Stimulated activated CD8-positive, alpha-beta memory T cell treated with anti-CD3 and anti-CD28 coated beads, Interleukin-15, amount 100 ng/mL, for 48 hours (primary cell): ENCODE data around the gene SPHK2.

Source experiments
- DNase-seq, 2 donors: peaks; one replicate each; pipeline ENCODE4 v3.0.0-alpha.2; 2020; ENCODE audit warnings: low read depth in 2 of 2

SPHK2 gene

DNA sequence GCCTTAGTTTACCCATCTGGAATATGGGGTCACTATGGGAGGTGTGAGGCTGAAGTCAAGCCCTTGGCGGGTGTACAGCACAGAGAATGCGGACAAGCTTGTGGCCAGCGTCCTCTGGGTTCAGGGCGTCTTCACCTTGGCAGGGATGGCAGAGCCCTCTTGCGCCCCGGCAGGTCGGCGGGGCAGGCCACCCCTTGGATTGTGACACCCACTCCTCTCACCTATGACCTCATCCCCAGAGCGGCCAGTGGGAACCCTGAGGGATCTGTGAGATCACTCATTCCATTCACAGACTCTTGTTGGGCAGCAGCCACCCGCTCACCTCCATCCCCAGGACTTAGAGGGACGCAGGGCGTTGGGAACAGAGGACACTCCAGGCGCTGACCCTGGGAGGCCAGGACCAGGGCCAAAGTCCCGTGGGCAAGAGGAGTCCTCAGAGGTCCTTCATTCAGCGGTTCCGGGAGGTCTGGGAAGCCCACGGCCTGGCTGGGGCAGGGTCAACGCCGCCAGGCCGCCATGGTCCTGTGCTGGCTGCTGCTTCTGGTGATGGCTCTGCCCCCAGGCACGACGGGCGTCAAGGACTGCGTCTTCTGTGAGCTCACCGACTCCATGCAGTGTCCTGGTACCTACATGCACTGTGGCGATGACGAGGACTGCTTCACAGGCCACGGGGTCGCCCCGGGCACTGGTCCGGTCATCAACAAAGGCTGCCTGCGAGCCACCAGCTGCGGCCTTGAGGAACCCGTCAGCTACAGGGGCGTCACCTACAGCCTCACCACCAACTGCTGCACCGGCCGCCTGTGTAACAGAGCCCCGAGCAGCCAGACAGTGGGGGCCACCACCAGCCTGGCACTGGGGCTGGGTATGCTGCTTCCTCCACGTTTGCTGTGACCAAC, 12.6 kb upstream of the SPHK2 start, which contains the start of gene SPACA4:
TSS of gene SPACA4 (plus strand) at position 280 of the 896 bp plus-strand sequence. CDS start at position 517, 237 bp downstream.
- DNase-seq, result no peak

DNA sequence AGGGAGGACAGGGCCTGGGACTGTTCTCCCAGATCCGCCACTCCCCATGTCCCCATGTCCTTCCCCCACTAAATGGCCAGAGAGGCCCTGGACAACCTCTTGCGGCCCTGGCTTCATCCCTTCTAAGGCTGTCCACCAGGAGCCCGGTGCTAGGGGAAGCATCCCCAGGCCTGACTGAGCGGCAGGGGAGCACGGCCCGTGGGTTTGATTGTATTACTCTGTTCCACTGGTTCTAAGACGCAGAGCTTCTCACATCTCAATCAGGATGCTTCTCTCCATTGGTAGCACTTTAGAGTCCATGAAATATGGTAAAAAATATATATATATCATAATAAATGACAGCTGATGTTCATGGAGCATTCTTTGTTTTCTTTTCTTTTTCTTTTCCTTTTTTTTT, 11.9 kb upstream of the SPHK2 start:
- no peak for DNase-seq

DNA sequence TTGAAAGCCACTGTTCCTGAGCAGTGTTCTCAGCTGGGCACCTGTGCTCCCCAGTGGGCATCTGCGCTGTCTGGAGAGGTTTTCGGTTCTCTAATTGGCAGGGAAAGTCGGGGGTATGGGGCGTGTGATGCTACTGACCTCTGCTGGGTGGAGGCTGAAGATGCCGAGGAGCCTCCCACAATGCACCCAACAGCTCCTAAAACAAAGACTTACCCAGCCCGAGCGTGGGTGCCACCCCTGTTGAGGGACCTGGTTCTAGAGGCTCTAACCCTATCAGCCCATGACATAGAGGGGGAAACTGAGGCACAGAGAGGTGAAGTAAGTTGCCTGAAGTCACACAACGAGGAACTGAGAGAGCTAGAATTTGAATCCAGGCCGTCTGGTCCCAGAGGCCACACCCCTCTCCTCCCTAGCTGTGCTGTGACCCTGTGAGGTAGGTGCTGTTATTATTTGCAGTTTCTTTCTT, 10.5 kb upstream of the SPHK2 start:
- no peak for DNase-seq

DNA sequence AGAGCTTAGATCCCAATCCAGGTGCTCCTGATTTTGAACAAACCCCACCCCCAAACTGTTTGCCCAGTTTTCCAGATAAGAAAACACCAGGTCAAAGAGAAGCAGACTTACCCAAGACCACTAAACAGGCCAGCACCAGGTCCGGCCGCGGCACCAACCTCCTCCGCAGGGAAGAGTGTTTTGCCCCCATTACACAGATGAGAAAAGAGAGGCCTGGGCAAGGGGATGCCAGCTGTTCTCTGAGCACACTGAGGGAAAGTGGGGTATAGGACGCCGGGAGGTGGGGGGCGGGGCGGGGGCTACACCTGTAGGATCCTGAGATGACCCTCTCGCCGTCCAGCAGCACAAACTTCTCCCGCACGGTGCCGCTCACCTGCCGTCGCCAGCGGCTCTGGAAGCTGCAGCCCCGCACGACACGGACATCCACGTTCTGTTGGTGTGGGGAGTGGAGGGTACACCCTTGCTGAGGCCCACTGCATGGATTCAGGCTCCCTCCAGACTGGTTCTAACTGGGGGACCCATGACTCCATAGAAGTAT, 9.7 kb upstream of the SPHK2 start:
- no peak for DNase-seq

DNA sequence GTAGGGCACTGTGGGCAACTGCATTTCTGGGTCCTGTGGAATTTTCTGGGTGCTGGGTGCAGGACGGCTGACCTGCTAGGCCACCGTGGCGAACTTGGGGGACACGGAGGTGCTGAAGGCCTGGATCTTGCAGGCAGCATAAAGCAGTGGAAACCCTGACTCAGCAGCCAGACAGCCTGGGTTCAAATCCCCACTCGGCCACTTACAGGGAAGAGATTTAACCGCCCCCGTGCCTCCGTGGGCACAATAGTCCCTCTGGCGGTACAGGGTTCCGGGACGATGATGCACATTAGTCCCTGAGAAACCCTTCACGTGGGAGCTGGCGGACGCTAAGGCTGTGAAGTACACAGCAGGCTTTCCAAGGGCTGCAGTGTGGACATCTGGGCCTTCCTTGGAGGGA, 7.4 kb upstream of the SPHK2 start:
- DNase-seq, result no peak

DNA sequence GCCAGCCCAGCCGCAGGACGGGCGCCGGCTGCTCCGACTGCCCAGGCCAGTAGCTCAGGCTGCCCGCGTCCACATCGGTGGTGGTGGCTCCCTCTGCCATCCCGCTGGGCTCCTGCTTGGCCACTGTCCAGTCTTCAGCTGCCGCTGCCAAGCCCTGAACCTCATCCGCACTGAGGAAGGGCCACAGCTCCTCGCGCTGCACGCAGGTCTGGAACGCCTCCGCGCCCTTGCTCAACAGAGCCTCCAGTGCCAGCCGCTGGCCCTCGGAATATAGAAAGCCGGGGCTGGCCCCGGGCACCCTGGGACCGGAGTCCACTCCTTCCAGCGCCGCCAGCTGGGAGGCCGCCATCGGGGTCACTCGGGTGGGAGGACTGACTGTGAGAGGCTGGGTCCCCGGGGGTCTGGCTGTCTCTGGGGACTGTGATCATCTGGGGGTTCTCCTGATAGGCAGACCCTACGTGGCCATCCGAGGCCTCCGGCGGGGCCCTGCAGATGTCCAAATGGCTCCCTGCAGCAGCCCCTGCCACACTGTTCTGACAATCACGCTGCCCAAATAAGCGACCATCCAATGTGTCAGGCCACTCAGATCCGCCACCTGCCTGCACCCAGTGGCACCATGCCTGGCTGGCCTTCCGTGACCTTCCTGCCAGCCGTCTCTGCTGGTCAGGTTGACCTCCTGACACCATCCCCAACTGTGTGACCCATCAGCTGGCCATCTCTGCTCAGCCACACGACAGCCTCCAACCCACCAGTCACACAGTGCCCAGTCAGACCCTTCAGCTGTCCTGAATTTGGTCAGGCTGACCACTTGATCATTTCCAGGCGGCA, 6.1 kb upstream of the SPHK2 start:
- no peak for DNase-seq

DNA sequence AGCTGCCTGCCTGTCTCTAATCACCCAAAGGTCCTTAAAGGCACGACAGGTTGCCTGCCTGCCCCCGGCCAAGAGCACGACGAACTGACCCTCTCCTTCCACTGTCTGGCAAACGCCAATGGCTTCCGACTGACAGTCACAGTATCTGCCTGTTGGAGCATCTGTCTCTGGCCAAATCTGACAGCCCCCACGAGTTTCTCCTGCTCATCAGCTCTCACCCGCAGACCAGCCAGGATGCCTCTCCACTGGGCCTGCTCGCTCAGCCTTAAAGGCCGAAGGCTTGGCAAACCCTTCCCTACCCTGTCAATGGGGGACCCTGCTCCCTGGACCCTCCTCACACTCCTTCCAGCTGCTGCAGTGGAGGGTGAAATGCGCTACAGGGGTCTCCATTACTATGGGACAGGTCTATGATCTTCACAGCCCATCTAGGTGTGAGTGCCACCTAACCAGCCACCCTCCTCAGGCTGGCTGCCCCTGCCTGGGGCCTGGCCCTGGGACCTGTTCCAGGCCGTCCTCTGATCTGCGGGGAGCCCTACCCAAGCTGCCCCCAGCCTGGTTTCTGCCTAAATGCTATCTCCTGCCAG, 5.4 kb upstream of the SPHK2 start:
- no peak for DNase-seq

DNA sequence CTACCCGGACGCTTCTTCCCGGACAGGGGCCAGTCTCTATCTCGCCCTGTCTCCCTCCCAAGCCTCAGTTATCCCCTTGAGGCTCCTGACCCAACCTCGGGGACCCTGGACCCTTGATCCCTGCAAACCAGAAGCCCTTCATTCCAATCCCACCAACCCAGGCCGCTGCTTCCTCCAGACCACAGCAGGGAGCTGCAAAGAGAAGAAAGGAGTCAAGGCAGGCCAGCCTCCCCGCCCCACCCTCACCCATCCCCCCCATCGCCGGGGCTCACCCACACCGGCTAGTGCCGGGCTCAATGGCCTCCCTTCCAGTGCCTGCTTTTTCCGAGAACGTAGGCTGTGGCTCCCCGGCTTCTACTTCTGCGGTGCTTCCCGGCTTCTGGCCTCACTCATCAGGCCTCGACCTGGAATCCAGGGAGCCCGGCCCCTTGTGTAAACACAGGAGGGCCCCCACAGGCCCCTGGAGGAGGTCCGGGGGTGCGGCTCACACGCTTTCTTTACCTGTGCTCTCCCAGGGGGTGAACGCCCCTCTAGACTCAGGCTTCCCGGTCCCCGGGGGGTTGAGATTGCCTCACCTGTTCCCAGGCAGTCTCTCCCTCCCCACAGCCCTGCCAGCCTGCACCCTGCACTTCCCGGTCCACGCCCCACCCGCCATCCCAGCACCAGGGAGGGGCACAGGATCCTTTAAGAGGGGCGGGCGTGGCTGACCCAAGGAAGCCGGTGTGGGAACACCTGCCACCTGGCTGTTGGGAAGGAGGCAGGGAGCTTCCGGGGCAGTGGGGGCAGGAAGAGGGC, 4.7 kb upstream of the SPHK2 start, which contains the start of gene FAM83E:
TSS of gene FAM83E (minus strand) at position 641 of the 795 bp plus-strand sequence. CDS start 1,704 bp downstream, outside the sequence.
- no peak for DNase-seq

DNA sequence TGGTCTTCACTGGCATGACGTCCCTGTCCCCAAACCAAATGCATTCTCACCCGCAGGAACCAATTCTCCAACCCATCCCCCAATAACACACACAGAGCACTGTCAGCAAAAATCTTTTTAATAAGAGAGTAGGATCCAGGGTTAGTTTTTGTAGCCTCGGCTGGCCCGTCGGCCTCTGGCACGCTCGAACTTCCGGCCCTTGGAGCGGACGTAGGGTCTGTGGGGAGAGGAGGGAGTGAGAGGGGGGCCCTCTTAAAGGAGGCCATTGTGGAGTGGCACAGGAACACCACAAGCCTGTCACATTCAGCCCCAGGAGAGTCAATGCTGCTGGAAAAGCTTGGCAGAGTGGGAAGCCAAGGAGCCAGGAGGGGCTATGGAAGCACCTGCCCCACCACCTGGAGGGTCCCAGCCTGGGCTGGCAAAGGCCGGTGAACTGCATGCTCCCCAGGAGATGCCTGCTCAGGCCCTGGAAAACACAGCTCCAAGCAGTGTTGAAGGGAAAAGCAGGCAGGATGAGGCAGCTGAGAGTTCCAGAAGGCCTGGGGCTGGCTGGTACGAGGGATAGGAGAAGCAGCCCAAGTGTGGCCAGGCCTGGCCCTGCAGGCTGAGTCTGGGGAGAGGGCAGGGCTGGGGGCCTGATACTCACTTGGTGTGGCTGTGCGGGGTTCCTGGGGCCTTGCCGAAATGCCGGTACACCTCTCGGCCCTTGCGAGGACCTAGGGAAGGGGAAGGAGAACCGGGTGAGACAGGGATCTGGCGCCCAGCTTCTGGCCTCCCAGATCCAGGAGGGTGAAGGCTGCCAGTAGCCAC, 3.9 kb upstream of the SPHK2 start:
- no peak for DNase-seq

DNA sequence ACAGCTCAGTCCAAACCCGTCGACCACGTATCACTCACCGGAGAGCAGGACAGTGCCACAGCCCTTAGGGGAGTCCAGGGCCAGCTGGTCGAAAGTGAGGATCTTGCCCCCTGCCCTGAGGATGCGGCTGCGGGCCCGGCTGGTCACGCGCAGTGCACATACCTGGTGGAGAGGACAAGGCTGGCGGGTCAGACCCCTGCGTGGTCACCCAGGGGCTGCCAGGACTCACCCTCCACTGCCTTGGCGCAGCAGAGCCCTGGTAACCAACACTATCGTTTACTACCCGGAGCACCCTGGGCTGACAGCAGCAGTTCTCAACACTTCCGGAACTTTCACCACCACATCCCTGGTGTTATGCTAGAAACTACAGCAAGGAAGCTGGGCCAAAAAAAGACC, 3.3 kb upstream of the SPHK2 start:
- DNase-seq, result no peak

DNA sequence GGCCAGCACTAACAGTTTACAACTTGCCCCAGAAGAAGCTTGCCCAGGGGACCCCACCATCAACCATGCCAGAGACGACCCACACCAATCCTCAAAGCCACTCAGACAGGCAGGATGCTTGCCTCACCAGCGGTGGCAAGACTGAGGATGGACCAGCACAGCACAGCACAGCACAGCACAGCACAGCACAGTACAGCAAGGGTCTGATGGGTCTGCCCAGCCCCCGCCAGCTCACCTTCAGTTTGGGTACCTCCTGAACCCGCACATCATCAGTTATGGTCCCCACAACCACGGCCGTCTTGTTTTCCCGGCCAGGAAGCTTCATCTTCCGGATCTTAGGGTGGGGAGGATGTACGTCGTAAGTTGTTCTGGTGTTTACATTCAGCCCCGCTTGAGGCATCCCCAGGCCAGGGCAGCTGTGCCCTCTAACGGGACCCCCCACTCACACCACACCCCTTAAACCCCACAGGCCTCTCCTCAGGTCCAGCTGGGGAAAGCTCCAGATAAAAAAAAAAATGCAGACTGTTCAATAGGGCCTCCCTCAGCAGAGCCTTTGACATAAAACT, 2.7 kb upstream of the SPHK2 start:
- DNase-seq, result no peak

DNA sequence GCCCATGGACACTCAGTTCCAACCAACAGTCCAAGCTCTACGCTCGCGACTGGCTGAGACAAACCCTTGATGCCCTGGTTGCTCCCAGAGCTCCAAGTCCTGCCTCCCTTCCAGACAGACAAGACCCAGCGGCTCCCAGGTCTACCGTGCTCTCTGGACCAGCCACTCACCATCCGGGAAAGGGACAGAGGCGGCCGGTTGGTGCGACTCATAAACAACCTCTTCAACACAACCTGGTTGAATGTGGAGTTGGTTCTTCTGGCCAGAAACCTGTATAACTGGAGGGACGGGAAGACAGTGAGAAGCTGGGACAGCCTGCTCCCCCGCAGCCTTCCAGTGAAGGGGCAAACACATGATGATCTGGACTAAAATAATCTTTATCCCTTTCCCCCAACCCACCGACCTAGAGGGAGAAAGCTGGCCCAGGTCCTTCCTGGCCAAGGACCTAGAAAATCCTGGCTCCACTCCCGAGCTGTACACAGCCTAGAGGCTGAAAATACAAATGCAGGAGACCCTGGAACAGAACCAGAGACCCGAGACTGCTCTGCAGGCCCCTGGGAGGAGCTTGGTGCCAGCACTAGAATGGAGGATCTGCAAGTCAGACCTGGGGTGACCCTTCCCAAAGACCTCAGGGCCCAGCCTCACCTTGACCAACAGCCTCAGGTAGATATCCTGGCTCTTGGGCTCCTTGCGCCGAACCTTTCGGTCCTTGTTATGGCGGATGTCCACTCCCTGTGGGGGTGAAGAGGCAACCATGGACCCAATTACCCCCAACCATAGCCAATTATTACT, 2.0 kb upstream of the SPHK2 start:
- DNase-seq, result no peak

DNA sequence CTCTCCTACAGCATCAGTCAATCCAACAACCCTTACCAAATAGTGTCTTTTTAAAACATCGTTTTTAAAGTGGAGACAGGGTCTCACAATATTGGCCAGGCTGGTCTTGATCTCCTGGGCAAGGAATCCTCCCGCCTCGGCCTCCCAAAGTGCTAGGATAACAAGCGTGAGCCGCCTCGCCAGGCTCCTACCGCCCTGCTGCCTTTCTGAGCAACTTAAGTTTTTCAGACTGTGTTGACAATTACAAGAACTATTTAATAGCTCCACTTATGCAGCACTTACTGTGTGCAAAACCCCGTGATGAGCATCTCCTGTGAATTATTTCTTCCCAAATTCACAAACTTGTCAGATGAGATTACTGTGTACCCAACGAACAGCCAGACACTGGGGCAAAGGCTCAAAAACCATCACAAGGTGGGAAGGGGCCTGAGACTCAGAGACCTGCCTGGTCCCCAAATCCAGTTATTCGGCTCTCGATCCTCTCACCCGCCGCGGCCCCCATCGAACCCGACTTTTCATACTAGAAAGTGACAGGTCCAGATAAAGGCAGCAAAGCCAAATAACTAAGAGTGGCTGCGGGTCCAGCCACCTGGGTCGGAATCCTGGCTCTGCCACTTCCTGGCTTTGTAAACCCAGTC, 909 bp upstream of the SPHK2 start:
- DNase-seq, result no peak

DNA sequence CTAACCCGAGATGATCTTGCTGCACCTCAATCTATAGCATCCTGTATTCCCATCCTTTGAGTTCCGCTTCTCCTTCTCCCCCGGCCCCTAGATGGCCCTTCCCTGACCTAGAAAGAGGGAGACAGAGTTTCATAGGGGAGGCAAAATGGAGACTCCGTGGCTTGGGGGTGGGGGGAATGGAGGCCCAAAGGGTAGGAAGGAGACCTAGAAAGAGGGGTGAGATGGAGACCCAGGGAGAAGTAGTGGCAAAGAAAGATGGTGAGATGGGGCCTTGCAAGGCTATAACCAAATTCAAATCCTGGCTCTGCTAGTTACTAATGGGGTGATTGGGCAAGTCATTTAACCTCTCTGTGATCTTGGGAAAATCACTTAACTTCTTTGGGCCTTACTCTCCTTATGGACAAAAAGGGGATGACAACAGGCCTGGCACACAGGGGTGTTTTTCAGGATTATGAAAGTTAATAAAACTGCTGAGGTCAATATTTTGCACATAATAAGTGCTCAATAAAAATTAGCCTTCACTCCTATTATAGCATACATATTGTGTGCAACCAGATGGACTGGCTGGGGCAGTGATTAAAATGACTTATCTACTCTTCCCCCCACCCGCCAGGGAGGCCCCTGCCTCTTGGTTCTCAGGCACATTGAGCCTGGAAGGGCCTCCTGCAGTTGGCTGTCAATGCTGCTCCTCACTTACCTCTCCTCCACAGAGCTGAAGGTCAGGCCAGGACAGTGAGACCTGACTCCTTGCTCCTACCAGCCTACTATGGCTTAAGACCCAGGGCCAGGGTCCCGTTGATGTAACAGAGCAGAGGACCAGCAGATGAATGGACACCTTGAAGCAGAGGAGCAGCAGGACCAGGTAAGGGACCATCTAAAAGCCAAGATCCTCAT, 633 bp downstream of the SPHK2 start:
- no peak for DNase-seq

DNA sequence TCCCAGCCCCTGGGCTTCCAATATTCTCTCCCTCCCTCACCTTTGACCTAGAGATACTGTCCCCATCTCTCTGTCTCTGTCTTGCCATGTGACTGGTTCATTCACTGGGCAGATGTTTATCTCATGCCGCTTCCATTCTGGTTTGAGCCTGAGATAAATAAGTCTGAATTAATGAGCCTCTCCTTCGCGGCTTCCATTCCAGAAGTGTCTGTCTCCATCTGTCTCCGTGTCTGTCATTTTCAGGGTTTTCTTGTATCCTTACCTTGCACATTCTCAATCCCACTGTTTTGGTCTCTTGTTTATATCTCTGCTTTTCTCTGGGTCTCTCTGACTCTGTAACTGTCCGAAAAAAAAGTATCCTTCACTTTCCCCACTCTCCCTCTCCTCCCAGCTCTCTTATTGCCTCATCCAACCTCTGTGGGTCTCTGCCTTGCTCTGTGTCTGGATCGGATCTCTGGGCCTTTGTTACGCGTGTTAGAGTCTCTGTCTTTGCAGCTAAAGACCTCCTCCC, 4.3 kb downstream of the SPHK2 start:
- DNase-seq, result no peak

DNA sequence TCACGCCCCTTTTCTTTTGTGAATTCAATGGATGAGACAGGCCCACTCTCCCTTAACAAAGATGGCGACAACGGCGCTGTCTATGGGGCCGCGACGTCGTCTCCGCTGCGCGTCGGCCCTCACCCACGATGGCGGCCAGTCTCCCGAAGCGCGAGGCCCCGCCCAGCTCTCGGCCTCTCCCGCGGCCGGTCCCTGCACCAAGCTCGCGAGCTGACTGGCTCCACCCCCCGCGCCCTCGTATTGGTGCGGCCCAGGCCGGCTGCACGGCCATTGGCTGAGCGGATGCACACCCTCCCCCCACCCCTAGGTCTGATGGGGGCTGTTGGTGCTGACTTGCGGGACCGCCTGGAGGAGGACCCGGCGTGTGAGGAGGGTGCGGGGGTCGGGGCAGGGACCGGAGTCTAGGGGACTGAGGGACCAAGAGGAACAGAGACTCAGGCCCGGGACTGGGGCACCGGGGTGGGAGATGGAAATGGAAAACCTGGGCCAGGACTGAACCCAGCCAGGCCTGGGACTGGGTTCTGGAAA, 4.8 kb downstream of the SPHK2 start:
- peak; percentile 97 to 98 for DNase-seq
